Measurements from ENCODE around the gene SPATA17.
"Not testable (repeated sequence)": the region's sequence is repeated elsewhere in the genome, so short reads cannot be mapped to it uniquely, and the experiment has no call there.

Gene SPATA17

DNA sequence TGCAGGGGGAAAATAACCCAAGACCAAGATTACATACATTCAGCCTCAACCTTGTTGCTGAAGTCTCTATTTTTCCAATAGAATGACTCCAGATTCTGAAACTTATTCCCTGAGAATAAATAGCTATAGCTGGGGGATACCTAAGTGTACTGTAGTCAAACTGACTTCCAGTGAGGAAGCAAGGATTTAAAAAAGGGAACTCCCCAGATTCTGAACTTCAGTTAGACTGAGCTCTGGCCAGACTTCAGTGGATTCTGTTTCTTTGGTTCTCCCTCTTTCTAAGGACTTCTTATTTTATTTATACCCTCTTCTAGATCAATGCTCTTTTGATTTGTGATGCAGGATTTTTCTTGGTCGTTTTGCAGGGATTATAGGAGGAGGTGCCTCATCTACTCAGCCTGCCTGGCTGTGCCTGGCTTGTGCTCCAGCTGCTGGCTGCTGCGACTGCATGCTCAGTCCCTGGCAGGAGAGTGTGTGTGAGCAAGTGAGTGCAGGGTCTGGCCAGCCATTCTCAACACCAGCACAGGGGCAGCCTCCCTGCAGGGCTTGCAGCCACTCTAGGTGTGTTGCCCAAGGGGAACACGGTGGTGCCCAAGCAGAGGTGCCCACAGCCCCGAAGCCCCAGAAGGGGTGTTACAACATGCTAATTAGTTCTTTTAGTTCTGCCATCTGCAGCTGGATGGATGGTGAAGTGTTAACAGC is 43.0 kb downstream of the SPATA17 start:
- no peak for DNase-seq (ENCODE audit: low spot score)

- DNase-seq (ENCODE audit: low spot score), result no peak
Observed at GRCh38 chr1:217681806-217682205, 50.7 kb downstream of the SPATA17 start.

GRCh38 chr1:217687511-217687910 is 56.4 kb downstream of the SPATA17 start:
- no peak for DNase-seq (ENCODE audit: low spot score)

GRCh38 chr1:217696140-217696539 is 65.0 kb downstream of the SPATA17 start:
- not testable (repeated sequence) for DNase-seq (ENCODE audit: low spot score)

DNA sequence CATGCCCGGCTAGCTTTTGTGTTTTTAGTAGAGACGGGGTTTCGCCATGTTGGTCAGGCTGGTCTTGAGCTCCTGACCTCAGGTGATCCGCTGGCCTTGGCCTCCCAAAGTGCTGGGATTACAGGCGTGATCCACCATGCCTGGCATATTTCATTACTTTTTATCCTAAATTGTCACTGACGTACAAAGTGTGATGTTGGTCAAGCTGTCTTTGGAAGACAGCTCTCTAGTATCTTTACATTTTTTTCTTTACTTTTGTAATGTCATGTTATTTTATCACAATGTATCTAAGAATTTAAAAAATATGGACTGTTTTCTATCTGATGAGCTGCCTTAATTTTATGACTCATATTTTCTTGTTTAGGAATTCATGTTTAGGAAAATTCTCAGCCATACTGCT is 72.2 kb downstream of the SPATA17 start:
- DNase-seq (ENCODE audit: low spot score), result no peak

- DNase-seq (ENCODE audit: low spot score), result no peak
Observed at GRCh38 chr1:217712925-217713597, 81.9 kb downstream of the SPATA17 start.

DNA sequence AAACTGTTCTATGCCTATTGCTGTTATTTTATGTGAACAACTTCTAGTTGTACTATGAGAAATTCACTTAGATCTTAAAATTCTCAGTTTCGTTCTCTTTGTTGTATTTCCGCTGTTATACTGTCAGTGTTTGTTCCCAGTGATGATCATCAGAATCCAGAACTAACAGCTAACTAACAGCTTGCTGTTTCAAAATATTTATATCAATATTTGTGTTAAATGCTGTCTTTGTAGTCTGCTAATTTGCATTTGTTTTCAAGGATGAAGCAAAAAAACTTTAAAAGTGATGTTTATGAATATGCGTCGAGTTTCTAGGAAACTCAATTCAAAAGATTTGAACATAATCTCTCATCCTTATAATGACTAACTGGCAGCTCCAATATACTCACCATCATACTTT is 84.5 kb downstream of the SPATA17 start:
- no peak for DNase-seq (ENCODE audit: low spot score)

- no peak for DNase-seq (ENCODE audit: low spot score)
Observed at GRCh38 chr1:217717959-217718358, 86.8 kb downstream of the SPATA17 start.

DNA sequence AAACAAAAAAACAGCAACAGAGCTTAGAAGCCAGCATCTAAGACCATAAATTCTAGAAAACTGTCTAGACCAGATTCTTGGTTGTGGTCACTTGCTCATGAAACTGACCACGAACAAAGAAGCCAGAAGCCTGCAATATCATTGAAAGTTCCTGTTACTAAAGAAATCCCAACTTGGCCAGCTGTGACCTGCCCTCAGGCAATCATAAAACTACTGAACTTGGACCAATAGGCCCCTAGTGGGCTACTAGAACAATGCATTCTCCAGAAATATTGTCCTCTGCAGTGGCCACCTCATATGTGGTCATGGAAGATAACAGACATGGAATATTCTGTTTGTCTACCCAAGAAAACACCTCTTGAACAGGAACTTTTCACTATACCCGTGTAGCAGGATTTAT is 87.7 kb downstream of the SPATA17 start:
- peak; percentile 10 for DNase-seq (ENCODE audit: low spot score)

DNA sequence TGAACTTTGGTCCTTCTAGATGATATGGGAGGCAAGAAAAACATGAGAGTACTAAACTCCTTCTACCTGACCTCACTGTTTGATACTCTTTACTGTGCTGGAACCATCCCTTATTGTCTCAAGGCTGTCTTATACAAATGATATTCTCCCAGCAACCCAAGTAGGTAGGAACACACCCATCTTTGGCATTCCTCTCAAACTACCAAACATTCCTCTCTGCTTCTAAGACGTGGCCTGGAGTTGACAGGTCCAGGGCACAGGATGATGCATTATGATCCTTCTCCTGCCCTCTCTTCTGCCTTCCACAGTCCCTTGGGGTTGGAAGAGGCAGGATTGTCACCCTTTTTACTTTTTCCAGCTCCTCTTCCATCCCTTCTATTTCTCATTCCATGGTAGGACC is 90.5 kb downstream of the SPATA17 start:
- DNase-seq (ENCODE audit: low spot score), result no peak

GRCh38 chr1:217734973-217735372 is 103.8 kb downstream of the SPATA17 start:
- DNase-seq (ENCODE audit: low spot score), result no peak

- peak; percentile 14 for DNase-seq (ENCODE audit: low spot score)
Observed at GRCh38 chr1:217747156-217747769, 116.1 kb downstream of the SPATA17 start.

- DNase-seq (ENCODE audit: low spot score), result no peak
Observed at GRCh38 chr1:217769768-217770167, 138.6 kb downstream of the SPATA17 start.

DNA sequence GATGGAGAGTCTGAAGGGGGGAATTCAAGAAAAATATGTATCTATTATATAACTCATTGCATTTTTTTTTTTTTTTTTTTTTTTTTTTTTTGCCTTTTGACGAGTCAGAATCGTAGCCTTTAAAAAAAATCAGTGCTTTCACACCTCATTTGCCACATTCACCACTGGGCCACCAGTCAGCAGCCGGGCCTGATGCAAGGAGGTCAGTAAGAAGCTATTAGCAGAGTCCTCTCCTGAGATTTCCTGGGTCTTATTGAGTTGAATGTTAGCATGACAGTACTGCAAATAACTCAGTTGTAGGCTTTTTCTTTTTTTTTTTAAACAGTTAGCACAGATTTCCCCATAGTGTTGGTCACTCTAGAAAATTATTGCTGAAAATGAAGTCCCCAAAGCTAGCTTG is 139.8 kb downstream of the SPATA17 start:
- DNase-seq (ENCODE audit: low spot score), result no peak

DNA sequence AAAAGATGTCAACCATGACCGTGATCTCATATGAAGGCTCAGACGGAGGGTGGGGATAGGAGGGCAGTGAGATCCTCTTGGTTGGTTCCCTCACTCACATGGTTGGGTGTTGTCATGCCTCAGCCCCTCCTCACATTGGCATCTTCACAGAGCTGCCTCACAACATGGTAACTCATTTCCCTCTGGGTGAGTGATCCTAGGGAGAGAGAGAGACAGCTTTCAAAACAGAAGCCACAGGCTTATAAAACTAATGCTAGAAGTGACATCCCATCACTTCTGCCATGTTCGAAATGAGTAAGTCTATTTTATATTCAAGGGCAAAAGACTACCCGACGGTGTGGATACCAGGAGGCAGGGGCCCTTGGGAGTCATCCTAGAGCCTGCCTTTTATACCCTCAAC is 145.5 kb downstream of the SPATA17 start:
- DNase-seq (ENCODE audit: low spot score), result no peak

DNA sequence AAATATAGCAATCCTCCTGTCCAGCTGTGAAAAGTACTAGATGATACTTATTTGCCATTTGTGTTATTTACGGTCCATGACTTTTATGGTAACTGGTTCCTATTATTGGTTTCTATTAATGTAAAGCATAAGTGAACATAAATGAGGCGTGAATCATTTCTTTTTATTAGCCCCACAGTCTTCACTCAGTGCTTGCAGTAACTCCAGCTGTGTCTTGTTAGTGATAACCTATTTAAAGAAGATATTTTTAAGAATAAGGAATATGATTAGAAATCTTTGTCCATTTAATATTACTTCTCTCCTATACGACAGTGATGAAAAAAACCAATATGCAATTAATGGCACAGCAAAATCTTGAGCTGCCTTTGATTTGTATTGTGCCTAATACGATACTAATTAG is 149.9 kb downstream of the SPATA17 start:
- no peak for DNase-seq (ENCODE audit: low spot score)

DNA sequence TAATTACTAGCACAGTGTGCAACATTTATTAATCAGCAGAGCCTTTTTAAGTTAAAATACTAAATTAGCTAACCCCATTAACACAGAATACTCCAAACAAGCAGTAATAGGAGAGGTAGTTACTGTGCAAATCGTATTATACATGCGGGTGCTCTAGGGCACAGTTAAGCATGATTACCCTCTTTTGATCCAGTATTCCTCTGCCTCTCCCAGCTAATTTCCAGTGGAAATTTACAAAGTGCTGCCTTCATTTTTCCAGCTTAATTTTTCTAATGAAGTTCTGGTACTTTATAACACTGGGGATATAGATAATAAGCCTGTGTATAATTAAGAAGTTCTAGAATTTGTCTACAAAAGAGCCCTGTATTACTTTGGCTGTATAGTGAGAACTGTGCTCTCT is 159.9 kb downstream of the SPATA17 start:
- no peak for DNase-seq (ENCODE audit: low spot score)

GRCh38 chr1:217805792-217806191 is 174.6 kb downstream of the SPATA17 start:
- no peak for DNase-seq (ENCODE audit: low spot score)

GRCh38 chr1:217812175-217812574 is 181.0 kb downstream of the SPATA17 start:
- no peak for DNase-seq (ENCODE audit: low spot score)

DNA sequence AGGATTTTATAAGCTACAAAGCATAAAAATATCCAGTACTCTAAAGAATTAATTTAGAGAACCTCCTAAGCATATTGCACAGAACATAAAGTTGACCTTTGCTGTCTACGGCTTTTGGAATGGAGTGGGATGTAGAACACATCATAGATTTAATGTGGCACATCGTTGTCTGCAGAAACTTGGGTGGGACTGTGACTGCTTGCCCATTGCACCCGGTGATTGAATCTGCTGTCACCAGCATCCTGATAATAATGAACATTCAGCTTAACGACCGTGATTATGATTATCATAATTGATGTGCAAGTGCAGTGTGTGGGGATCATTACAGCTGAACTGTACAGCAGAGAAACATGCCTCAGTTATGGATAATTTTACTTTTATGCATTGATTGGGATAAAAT is 181.9 kb downstream of the SPATA17 start:
- no peak for DNase-seq (ENCODE audit: low spot score)

GRCh38 chr1:217837691-217838090 is 206.5 kb downstream of the SPATA17 start:
- no peak for DNase-seq (ENCODE audit: low spot score)

GRCh38 chr1:217839161-217839560 is 208.0 kb downstream of the SPATA17 start:
- no peak for DNase-seq (ENCODE audit: low spot score)

GRCh38 chr1:217846733-217847132 is 215.6 kb downstream of the SPATA17 start:
- DNase-seq (ENCODE audit: low spot score), result no peak

Measured in AG08395 (cell line).